GM21423 (cell line): ENCODE measurements around the gene ASXL3.

Experiments used
- ATAC-seq: cut with Tn5 transposase; IDR thresholded peaks from one replicate; pipeline ENCODE4 v1.9.1; 2021; ENCODE audit warnings: mild to moderate bottlenecking, moderate library complexity; ENCODE audit not compliant: unreplicated experiment

The ASXL3 gene

DNA sequence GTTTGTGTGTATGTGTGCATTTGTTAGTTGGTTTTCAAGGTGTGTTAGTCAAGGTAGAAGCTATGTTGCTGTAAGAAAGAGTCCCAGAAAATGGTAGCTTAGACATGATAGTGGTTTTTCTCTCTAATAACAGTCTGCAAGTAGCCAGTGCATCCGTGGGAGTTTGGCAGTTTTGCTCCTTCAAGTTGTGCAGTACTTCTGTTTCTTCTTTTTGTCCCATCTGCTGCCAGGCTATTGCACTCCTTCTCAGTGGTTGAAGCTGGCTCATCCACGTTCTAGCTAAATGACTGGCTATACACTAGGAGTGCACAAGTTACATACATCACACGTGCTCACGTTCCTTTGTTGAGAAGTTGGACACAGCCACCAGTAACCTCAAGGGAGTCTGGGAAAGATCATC, 134.7 kb downstream of the ASXL3 start:
- no peak for ATAC-seq

DNA sequence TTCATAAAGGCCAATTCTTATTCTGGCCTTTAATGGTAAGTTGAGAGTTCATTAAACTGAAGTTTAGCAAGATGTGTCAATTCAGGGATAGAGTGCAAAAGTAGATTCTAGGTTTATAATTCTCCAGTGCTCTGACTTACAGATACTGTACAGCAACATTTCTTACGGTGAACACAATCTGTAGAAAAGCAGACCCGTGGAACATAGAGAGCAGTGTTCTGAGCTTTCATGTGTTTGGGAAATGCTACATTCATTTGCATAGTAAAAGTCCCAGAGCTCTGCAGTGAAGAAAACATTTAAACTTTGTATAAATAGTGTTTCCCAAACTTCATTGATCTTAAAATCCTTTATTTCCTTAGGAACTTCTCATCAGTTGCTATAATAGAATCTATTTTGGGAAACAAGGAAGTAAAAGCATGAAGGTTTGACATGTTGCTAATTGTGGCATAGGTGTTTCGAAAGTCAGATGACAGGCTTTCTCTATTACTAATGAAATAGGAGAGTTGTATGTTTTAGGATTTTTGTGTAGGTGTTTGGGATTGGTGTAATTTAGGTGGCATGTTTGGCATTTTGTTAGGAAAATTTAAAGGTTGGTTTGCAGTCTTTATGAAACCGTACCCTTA, 138.2 kb downstream of the ASXL3 start:
- no peak for ATAC-seq

DNA sequence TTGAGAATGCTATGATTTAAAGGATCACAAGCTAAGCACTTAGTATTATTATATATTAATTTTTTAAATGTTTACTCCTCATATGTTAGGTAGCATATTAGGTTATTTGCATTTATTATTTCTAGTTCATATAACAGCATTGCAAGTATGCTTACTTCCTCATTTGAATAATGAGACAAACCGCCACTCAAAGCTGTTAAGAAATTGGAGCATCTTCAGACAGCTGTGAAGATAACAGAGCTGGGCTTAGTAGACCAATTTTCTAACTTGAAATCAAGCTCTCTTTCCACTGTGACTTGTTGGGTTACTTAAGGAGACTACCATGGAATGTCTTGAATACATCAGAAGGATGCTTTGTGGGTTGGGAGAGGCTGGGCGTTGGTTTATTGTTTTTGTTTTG, 139.3 kb downstream of the ASXL3 start:
- no peak for ATAC-seq

DNA sequence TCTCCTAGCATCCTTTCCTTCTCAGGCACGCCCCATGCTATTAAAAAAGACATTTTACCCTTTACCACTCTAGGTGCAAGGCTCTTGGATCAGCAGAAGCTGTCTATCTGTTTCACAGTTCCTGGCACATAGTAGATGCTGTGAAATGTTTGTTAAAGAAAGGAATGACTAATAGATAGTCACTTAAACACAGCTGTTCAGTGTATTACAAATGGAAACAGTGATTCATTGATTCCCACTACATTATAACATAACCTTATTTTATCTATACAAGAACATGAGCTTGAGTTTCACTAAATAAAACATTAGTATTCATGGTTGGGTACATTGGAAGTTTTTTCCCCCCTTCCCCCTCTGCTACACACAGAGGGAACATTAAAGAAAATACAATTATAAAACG, 142.1 kb downstream of the ASXL3 start:
- ATAC-seq, result no peak

DNA sequence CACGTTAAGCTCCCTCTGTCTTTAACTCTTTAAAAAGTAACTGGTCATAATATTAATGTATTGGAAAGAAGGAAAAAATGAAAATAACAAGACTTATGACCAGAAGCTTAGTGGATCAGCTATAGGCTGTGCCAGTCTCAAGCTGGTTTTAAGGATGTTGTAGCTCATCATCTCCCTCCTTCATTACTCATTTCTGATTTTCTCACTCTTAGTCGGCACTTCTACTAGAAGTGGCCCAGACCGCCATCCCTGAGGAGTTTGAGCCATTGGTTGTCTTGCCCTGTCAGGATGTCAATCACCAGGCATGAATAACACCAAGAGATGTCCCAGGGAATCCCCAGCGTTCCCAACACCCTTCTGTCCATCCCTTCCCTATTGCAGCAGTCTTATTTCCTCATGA, 151.5 kb downstream of the ASXL3 start:
- no peak for ATAC-seq

DNA sequence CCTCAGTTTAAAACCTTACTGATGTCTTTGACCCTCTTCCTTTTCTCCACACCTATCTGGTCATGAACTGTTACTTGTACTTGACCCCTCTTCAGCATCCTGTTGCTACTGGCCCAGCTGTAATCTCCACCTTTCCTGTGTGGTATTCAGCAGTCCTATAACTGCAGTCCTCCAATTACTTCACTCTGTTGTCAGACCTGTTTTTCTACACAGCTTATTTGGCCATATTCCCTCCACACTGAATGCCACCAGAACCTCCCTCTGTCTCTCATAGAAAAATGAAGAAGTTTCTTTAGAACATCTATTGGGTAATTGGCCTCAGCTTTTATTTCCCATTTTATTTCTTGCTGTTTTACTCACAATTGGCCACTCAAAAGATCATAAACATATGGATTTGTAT, 155.4 kb downstream of the ASXL3 start:
- no peak for ATAC-seq

DNA sequence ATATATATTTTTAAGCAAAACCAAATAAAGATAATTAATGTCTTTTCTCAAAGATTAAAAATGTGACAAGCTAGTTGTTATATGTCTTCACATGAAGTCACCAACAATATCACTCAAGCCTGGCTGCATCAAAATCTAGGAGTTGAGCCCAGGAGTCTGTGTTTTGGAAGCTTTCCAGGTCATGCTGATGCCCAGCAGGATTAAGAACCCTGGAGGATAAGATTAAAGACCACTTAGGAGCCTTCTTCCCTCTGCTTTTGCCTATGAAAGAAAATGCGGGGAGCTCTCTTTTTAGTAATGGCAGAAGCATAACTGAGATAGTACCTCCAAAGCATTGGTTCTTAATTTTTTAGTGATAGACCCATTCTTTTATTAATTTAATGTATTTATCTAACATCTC, 157.4 kb downstream of the ASXL3 start:
- no peak for ATAC-seq

DNA sequence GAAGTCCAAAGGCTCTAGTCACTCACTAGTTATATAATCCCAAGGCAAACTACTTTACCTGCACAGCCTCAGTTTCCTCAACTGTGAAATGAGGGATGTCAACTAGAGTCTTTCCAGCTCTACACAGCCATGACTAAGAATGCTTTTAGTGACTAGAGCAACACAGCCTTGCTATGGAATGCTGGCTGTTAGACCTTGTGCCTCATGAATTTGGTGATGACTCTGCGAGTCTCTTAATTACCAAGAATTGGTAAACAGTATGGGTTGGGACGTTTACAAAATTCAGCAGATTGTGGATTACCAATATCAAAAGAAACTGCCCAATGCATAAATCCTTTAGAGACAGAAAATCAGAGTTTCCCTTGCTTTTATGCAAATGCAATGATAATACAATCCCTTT, 163.7 kb downstream of the ASXL3 start:
- ATAC-seq, result no peak

DNA sequence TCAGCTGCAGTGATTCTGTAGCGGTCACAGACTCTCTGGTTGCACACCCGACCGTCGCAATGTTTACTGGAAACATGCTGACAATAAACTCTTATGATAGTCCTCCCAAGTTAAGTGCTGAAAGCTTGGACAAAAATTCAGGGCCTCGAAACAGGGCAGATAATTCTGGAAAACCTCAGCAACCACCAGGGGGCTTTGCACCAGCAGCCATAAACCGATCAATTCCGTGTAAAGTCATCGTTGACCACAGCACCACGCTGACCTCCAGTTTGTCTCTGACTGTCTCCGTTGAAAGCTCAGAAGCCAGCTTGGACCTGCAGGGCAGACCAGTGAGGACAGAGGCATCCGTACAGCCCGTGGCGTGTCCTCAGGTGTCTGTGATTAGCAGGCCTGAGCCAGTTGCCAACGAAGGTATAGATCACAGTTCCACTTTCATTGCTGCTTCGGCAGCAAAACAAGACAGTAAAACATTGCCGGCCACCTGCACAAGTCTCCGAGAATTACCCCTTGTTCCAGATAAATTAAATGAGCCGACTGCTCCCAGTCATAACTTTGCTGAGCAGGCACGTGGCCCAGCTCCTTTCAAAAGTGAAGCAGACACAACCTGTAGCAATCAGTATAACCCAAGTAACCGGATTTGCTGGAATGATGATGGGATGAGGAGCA, 166.1 kb downstream of the ASXL3 start:
- ATAC-seq, result no peak

DNA sequence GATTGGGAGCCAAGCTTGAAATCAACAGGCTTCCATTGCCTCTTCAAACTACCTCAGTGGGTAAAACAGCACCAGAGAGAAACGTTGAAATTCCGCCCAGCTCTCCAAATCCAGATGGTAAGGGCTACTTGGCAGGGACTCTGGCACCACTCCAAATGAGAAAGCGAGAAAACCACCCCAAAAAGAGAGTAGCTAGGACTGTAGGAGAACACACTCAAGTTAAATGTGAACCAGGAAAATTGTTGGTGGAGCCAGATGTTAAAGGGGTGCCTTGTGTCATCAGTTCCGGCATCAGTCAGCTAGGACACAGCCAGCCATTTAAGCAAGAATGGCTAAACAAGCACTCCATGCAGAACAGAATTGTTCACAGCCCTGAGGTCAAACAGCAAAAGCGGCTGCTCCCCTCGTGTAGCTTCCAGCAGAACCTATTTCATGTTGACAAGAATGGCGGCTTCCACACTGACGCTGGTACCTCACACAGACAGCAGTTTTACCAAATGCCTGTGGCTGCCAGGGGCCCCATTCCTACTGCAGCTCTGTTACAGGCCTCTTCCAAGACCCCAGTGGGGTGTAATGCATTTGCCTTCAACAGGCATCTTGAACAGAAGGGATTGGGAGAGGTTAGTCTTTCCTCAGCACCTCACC, 167.3 kb downstream of the ASXL3 start:
- no peak for ATAC-seq

DNA sequence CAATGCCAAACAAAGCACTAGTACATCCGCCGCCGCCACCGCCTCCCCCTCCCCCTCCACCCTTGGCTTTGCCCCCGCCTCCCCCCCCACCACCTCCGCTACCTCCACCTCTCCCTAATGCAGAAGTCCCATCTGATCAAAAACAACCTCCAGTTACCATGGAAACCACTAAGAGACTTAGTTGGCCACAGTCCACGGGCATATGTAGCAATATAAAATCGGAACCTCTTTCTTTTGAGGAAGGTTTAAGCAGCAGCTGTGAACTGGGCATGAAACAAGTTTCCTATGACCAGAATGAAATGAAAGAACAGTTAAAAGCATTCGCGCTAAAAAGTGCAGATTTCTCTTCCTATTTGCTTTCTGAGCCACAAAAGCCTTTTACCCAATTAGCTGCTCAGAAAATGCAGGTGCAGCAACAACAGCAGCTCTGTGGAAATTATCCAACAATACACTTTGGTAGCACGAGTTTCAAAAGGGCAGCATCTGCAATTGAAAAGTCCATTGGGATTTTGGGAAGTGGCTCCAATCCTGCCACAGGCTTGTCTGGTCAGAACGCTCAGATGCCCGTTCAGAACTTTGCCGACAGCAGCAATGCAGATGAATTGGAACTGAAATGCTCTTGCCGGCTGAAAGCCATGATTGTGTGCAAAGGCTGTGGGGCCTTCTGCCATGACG, 168.0 kb downstream of the ASXL3 start:
- ATAC-seq, result no peak

DNA sequence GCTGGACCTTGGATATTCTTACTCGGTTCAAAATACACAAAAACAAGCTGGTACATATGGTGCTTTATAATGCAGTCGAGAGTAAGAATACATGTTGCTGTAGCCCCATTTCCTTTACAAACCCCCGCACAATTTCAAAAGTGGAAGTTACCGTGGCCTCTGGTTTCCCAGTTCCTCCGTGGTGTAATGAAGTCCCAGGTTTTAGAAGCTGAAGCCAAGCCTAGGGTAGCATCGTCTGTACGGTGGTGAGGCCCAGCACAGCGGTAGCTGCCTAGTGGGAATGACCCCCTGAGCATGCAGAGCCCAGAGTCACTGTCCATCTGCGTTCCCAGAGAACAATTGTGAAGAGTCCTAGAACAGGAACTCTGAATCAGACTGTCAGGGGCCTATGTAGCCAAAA, 171.8 kb downstream of the ASXL3 start:
- ATAC-seq, result no peak

DNA sequence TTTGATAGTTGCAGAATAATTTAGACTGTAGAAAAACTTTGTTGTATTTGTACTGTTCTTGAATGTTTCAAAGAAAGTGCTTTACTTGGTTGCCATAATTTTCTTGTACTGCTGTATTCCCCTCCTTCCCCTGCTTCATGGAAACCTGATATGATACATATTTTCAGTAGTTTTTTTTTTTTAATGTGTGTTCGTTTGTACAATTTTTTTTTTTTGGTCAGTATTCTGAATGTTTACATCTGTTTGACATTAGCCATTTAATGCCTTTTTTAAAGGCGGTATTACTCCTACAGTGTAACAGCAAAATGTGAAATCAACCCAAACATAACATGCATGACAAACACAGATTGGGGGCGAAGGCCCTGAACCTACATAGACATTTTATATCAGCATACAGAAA, 172.3 kb downstream of the ASXL3 start:
- ATAC-seq, result no peak

DNA sequence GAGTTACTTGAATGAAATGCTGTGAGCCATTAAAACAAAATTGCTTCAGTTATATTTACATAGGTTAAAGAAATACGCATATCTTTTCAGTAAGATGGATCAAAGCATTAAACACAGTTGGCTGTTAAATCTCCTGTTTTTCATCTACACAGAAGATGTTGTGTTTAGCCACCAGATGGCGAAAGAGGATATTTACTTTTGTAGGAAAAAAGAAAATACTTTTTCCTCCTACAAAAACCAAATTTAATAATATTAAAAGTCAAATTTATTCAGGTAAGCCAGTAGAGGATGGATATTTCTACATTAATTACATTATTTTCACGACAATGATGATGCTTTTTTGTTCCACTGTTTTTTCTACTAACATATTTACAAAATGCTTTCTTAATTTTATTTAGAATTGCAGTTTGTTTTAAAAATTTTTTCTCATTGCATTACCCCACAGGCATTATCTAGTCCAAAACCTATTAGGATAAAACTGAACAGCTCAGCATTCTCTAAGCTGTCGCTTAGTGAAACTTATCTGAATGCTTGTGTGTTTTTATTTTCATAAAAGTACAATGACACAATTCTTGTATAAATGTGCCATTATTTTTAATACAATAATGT, 173.7 kb downstream of the ASXL3 start:
- ATAC-seq, result no peak

DNA sequence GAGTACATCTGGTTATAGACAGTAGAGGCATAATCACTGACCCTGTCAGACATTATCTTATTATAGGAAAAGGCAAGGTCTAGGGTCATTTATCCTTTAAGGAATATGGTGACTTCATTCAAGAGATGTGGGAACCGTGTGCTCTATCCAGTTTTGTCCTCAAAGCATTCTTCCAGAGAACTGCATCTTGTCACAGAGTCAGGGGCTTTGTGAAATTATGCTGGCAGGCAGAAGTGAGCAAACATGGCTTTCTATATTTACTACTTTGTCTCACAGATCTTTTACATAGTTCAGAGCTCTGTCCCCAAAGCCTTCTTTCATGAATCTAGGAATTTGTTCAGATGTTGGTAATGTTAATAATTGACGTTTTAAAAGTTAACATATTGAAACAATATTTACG, 177.4 kb downstream of the ASXL3 start:
- ATAC-seq, result no peak

DNA sequence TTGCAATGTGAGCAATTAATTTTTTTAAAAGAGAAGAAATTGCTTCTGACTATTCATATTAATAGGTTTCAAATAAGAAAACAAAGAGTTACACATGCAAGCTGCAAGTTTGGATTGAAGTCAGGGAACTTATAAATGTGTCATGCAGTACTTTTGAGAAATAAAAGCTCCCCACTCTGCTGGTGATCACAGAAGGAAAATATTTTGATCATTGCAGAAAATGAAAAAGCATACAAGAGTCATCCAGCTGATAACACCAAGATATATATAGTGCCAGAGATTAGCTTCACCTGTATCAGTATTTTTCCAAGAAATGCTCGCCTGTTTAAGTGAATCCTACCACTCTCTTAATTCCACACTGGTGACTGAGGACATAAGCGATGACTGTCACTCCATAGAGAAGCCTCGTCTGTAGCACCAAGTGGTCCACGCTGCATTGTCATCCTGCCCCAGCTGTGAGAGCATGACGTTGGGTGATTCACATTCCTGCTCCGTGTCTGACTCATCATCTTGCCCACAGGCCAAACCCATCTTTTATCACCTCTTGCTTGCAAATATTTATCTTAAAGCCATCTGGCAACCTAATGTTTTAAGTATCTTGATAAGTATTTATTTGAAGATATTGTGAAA, 178.0 kb downstream of the ASXL3 start:
- no peak for ATAC-seq

DNA sequence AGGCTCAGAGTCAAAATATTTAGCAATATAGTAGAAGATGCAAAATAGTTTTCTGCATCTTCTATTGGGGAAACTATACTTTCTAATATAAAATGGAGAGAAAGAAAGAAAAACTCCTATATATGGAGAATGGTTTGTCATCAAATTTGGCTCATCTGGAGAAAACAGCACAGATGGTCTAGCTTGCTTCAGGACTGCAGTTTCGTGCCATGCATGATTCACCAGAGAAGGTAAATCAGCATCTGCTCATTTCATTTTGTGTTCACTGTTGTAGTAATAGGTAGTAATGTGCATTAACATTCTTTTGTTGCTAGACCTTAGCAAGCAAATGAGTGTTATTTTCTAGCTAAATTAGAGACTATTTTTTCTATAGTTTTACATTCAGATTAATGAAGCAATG, 179.0 kb downstream of the ASXL3 start:
- ATAC-seq, result no peak

DNA sequence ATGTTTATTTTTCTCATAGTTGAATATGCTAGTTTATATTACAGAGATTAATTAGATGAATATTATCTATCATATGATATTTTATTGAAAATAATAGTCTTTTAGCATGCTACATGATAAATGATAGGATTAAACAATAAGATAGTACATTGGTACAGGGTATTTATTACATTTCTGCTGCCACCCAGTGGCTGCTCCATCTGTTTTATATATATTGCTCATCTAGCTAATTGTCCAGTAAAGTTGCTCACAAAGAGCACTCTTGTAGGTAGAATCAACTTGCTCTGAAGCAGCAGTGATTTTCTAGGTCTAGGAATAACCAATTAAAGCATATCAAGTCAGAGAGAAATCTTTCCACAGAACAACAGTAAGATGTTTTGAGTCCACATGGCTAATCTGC, 183.3 kb downstream of the ASXL3 start:
- no peak for ATAC-seq

DNA sequence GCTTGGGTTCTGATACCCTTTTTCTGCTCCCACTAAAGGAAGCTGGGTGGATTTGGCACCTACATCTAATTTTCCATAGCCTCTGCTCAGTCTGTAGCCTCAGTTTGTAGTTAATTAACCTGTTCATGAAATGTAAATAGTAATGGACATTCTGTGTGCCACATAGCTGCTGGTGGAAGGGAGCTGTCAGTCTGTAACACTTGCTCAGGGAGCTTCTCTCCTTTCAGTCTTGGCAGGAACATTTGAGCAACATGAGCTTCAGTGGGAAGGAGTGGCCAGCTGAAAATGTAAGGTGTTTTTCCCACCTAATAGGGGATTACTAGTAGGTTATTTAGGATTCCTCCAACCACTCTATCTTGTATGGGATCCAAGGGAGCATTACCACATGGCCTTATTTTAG, 203.4 kb downstream of the ASXL3 start:
- no peak for ATAC-seq
